ENCODE data around the gene ADM.

ADM gene

DNA sequence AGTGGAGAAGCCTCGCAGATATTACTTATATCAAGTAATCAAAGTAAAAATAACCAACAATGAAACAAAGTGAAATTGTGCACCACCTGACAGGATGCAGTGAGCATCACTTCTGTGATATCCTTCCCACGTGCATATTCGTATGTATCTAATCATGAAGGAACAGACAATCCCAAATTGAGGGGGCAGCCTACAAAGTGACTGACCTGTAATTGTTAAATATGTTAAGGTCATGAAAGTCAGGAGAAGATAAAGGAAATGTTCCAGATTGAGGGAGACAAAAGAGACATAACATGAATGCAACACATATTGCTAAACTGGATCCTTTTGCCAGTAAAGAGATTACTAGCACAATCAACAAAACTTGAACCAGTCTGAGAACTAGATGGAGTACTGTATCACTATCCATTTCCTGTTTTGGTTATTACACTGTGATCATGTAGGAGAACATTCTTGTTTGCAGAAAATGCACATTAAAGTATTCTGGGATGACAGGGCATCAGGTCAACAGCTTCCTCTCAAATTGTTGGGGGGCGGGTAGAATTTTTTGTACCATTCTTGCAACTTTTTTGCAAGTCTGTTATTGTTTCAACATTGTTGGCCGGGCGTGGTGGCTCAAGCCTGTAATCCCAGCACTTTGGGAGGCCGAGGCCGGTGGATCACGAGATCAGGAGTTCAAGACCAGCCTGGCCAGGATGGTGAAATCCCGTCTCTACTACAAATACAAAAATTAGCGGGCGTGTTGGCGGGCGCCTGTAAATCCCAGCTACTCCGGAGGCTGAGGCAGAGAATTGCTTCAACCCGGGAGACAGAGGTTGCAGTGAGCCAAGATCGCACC, 12.9 kb upstream of the ADM start:
- peak in 1 of 3 donors; percentile 44 for DNase-seq

DNA sequence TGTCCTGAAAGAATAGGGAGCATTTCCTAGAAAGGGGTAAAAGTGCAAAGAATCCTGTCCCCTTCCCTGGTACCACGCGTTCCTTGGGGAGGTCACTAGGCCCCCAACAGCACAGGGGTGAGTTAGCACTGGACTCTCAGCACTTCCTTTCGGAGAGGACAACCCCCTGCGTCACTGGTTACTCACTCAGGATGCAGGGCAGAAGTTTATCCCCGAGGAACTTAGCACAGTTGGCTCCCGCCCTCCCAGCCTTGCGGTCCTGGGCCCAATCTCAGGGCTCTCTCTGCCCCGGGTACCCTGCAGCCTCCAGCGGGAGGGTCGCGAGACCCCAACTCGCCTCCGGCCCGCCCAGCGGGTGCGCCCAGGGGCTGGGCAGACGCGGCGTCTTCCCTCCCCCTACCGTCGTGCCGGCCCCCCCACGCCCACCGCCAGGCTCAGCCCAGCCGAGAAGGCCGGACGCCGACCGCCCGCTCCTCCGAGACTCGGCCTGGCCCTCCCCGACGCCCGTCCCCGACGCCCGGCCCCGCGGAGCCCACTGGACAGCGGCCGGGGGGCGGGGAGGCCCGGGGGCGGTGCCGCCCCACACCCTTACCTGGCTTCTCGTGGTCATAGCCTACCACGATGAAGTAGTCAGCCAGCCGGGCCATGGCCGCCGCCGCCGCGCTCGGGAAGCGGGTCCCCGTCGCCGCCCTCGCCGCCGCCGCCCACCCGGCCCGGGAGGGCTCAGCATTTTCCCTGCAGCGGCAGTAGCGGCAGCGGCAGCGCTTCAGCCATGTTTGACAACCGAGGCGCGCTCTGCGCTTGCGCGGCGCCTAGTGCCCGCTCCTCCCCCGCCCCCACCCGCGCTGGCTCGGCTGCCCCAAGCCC, 11.2 kb upstream of the ADM start, which contains the start of gene SBF2:
SBF2 (minus strand) TSS at position 797 of the 867 bp plus-strand sequence; CDS start at position 647, 150 bp downstream.
- peak; percentile 93 to 95 (median 95) for DNase-seq

DNA sequence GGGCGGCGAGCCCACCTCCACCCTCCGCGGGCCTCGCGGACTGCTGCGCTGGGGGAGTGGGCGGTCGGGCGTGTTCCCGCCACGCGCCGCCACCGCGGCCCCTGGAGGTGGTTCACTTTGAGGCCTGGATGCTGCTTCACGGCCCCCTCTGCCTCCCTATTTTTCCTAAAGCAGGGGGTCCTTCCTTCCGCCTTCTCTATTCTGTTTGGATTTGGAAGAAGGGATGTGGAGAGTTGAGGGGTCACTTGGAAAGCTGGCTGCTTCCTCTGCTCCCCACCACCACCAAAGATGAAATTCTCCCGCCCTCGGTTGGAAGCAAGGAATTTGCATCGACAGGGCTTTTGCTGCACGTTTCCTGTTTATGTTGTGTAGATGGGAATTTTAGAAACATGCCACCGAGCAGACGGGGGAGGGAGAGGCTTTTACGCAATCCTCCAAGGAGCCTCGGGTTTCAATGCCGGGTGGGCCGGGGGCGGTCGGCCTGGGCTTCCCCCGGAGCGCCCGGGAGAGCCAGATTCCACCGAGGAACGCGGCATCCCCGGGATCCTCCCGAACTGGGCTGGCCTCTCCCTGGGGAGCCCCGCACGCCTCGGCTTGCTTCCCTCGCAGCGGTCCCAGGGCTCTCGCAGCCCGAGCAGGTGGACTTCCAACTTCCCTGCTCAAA, 10.5 kb upstream of the ADM start:
- DNase-seq: peak; percentile 90 to 92 (median 91)

DNA sequence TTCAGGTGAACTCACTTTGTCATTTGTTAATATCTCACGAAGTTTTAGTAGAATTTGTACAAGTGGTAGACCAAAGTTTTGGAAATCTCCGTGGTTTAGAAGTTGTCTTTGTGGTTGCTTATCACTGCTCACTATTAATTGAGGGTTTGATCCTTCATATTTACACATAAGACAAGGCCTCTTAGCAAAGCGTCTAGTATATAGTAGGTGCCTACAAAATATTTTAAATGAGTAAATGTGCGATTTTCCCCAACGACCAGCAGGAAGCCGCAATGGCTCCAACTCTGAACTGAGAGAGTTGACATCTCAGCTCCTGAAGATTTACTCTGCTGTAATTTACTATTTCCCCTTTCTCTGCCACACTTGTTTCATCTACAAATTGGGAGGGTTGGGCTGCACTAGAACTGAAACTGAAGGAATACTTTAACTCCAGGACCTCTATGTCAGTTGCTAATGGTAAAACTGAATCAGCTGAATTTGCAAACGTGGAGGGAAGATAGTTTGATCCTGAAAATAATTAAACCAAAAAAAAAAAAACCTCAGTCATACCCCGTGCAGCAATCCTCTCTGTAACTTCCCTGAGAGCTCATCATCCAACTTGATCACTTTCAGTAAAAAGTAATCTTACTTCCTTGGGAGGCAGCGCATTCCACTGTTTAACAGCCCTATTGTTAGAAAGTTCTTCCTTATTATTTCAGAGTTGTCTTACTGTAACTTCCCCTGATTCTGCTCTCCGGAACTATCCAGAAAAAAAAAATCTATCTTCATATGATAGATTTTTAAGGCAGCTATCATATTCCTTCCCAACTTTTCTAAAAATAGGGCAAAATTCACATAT, 9.6 kb upstream of the ADM start:
- peak; percentile 58 to 84 (median 62) for DNase-seq

DNA sequence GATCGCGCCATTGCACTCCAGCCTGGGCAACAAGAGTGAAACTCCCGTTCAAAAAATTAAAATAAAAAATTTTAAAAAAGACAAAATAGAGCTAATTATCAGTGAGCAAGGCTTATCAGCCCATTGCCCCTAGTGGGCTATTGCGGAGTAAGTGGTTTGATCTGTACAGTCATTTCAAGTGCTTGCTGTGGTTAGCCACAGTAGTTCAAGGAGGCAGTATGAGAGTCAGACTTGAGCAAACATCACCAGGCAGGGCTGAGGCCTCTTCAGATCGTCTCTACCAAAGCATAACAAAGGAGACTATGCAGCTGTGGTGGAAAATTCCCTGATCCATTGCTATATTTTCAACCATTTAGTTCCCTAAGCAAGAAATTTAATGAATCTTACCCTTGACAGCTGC, 6.5 kb upstream of the ADM start:
- DNase-seq: peak in 1 of 3 donors; percentile 34

DNA sequence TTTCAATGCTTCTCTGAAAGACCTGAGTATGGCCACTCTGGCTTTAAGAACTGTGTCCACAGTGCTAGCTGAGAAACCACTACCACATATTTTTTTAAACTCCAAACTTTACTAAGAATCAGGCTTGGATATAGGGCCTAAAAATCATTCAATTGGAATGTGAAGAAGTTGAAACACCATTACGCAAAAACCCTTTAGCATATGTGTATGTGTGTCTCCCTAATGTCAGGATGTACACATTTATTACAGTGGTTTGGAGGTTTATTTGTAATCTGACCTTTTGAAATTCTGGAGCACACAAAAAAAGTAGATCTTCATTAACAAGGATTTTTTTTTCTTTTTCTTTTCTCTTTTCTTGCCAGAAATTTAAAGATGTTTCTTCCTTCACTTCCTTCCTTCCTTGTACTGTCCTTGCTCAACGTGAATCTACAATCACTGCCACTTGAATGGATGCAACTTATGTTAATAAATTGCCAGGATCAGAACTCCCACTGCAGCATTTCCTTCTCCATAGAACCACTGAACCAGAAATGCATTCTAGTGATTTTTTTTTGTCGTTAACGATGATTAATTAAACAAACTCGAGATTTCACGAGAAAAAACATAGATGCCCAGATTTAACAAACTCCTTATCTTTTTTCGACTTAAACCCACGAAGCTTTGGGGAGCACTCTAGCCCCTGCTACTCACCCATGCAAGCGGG, 3.1 kb upstream of the ADM start:
- no peak for DNase-seq

DNA sequence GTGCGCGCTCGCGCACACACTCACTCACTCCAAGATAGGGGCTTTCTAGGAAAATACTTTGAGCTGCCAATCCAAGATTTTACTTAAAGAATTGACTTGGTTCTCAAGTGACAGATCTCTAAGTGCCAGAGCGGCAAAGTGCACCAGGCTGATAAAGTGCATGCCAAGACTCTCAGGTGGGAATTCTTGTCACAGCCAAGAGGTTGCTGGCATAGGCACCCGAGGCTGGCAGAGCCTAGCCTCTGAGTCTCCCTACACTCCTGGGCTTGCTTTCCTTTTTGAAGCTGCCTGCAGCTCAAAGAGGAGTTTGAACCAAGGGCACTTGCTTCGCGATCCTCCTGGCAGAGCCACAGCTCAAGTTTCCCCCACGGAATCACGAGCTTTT, 2.5 kb upstream of the ADM start:
- DNase-seq: no peak

DNA sequence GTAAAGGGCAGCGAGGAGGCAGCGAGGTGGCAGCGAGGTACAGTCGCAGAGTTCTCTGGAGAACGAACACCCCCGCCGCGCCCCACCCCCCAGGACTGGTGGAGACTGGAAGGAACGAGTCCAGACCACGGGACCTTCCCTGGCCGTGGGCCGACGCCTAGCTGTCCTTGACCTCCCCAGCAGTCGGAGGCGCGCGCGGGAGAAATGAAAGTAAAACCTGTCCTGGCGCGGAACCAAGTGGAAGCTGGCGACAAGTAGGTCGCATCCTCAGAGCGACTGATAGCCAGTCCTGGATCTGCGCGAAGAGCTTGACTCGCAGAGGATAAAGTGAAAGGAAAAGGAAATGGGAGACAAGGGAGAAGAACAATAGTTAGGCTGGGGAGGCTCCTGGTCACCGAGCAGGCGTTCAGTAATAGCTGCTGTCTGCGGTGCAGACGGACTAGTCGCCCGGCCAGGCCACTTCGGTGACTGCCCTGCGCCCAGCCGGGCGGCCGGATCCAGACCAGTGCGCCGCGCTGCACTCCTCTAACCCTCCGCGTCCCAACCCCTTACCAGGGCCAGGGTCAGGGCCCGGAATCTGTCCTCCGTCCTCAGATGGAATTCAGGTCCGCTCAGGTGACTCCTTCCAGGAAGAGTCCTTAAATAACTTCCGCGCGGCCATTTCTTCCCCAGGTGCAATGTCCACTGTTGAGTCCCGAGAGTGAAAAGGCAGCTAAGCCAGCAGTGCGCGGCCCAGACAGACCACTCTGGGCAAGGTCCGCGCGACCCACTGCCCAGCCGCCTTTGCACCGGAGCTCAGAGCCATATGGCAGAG, 1.9 kb upstream of the ADM start:
- DNase-seq: peak; percentile 89 to 95 (median 91)

DNA sequence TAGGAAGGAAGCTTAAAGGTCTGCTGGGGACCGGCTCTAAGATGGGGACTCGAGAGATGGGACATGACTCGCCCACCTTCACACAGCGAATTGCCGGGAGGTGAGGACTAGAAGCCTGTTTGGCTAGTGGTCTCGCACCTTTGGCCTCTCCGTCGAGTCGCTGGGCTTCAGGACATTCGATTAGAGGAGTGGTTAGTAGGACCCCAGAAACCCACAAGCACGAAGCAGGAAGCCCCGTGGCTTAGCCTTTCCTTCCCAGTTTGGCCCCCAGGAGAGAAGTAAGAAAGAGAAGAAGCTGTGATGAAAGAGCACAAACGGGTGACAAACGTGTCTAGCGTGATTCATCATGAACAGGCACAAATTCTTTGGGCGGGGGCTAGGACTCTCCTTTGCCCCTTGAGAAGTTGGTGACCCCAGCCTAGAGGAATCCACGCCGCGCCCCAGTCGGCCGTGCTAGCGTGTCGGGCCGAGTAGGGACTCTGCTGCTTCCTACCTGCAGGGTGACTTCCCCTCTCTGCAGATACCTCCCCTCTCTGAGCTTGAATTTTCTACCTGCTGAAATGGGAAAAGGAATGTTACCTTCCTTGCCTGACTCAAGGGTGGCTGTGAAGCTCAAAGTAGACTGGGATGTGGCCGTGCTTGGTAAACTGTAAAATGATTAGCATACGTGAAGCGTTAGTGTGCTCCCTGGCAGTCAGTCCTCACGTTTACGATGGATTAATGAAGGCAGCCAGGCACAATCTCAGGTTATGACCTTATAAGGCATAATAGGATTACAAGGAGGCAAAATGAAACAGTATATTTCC, 1.1 kb upstream of the ADM start:
- peak; percentile 79 to 92 (median 83) for DNase-seq

DNA sequence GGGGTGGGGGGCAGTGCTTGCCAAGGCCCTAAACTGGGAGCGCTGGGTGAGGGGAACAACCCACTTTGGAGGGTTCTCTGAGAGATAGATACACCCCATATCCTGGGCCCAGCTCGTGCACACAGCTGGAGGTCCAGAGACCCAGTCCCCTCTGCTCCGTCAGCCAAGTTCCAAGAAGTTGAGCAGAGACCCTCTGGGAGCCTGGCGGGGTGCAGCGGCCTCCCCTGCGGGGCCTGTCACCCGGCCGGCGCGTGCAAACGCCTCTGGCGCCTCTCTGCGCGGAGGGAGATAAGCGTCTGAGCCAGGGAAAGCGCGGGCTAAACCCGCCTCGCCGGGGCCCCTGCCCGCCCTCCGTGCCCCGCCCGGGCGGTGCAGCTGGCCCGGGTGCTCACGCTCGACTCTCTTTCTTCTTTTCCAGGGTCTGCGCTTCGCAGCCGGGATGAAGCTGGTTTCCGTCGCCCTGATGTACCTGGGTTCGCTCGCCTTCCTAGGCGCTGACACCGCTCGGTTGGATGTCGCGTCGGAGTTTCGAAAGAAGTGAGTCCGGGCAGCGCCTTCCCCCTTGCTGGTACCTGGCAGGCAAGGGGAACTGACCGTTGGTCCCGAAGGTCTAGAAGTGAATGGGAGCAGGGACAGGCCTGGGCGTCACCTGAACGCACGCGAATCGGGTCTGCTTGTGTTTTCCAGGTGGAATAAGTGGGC, 540 bp downstream of the ADM start:
- peak in 2 of 3 donors; percentile 55 to 69 for DNase-seq

DNA sequence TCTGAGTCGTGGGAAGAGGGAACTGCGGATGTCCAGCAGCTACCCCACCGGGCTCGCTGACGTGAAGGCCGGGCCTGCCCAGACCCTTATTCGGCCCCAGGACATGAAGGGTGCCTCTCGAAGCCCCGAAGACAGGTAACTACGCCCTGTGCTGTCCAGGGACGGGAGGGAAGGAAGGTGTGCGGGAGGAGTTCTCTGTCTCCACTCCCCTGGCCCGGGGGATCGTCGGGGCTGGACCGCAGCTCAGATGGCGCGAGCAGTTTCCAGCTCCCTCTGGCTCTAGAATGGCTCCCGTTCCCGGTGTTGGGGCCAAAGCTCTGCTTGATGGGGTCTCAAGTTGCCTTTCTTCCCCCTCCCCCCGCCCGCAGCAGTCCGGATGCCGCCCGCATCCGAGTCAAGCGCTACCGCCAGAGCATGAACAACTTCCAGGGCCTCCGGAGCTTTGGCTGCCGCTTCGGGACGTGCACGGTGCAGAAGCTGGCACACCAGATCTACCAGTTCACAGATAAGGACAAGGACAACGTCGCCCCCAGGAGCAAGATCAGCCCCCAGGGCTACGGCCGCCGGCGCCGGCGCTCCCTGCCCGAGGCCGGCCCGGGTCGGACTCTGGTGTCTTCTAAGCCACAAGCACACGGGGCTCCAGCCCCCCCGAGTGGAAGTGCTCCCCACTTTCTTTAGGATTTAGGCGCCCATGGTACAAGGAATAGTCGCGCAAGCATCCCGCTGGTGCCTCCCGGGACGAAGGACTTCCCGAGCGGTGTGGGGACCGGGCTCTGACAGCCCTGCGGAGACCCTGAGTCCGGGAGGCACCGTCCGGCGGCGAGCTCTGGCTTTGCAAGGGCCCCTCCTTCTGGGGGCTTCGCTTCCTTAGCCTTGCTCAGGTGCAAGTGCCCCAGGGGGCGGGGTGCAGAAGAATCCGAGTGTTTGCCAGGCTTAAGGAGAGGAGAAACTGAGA, 1.4 kb downstream of the ADM start:
- no peak for DNase-seq

DNA sequence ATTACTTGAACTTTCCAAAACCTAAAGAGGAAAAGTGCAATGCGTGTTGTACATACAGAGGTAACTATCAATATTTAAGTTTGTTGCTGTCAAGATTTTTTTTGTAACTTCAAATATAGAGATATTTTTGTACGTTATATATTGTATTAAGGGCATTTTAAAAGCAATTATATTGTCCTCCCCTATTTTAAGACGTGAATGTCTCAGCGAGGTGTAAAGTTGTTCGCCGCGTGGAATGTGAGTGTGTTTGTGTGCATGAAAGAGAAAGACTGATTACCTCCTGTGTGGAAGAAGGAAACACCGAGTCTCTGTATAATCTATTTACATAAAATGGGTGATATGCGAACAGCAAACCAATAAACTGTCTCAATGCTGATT, 2.1 kb downstream of the ADM start:
- peak in 1 of 3 donors; percentile 75 for DNase-seq

DNA sequence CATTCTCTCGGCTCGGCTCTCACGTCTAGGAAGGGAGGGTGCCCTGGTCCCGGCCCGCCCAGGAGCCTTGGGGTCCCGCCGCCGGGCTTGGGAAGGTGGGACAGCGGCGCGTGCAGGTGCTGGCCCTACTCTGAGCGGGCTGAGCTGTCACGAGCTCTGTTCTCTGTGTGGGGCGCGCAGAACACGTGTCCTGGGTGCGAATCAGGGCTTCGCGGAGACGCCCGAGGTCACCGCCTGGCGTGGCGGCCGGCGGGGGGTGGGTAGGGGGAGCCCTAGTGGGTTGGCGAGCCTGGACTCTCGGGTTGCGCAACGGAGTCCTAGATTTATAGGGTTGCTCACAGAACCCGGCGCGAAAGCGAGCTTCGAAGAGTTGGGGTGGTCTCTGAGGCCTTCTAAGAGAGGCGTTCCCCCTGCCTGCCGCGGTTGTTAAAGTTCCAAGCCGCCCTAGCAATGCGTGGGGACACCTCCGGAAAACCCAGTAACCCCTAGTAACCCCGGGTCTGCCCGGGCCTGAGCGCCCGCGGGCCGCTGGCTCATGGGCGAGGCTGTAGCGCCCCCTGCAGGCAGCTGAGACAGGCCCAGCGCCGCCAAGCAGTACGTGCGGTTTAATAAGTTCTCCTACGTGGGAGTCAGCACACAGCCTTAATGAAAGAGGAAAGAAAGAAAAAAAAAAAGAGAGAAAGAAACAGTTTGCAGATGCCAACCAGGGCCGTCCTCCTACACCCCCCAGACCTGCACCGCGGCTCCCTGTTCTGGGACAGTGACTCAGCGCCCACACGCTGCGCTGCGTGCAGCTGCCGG, 2.7 kb downstream of the ADM start:
- peak; percentile 95 to 96 (median 95) for DNase-seq

DNA sequence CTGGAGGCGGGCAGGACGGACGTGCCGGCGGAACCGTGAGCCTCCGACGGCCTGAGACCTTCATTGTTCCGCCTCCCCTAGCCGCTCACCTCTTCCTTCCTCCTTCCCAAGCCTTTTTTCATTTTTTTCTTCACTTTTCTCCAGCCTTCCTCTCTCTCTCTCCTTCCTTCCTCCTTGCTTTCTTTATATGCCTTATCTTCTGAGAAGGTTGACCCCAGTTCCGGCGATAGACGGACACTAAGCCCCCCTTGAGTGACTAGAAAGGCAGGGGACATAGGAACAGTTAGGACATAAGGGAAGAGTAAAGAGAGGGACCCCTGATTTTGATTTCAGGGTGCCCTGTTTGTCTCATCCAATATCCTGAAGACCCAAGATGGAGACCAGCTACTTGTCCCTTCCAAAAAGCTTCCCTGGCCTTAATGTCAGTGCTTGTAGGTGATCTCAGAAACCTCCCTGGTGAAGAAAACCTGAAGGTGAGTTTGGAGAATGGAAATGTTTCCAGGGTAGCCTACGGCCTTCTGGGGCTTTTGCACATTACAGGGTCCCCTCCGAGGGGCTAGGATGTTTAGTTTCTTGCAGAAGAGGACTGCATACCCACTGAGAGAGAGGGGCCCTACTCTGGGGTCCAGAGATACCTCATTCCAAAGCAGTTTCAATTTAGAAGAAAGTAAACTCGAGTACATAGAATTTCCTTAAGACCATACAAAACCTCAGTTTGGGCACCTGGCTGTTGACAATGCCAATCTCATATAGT, 3.5 kb downstream of the ADM start:
- peak in 1 of 3 donors; percentile 26 for DNase-seq

DNA sequence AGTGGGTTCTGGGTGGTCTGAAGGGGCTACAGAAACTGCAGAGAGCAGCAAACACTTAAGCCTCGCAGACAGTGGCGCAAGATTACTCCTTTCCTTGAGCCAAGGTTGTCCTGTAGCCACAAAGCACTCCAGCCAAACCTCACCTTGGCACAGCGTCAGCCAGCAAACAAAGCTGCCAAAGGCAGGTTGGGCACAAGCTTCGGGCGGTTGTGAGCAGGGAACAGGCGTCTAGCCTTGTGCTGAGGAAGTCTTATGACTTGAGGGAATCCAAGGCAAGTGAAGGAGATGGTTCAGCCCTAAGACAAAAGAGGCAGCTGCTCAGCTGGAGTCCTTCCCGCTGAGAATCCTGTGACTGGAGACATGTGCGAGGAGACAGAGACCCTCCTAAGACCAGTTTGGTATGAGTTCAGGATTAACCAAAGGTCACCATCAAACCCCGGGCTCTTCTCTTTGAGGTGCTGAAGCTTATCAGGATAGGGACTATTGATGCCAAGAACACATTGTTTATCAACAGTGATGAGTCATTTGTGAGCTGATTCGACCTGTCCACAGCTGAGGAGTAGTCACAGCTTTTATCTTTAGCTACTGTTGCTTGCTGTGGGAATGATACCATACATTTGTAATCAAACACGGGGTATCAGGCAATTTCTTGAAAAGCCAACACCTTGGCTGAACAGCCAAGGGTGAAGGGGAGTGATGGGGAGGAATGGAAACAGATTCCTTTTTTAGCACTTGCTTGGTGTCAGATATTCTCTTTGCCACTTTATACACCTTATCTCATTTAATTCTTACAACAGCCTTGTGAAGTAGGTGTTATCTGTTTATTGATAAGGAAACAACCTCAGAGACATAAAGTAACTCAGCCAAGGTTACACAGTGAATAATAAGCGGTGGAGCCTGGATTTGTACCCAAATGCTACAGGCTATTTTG, 4.6 kb downstream of the ADM start:
- peak in 1 of 3 donors; percentile 34 for DNase-seq

Data from suppressor macrophage treated with lipopolysaccharide for 1 hour (primary cell).